HG03108 (cell line): Measurements from ENCODE around the gene CISTR.

ENCODE experiments used
- ATAC-seq: cut with Tn5 transposase; IDR thresholded peaks from one replicate; pipeline ENCODE4 v1.9.1; 2021; ENCODE audit warnings: moderate library complexity; ENCODE audit not compliant: unreplicated experiment

Gene CISTR

GRCh38 chr12:53744751-53745150 lies 7.0 kb downstream of the CISTR start:
- ATAC-seq, result no peak

GRCh38 chr12:53744130-53744441 lies 7.7 kb downstream of the CISTR start:
- ATAC-seq, result no peak

GRCh38 chr12:53743266-53744129 lies 8.3 kb downstream of the CISTR start:
- peak; percentile 58 for ATAC-seq

GRCh38 chr12:53740130-53740491 lies 11.7 kb downstream of the CISTR start:
- ATAC-seq, result no peak

DNA sequence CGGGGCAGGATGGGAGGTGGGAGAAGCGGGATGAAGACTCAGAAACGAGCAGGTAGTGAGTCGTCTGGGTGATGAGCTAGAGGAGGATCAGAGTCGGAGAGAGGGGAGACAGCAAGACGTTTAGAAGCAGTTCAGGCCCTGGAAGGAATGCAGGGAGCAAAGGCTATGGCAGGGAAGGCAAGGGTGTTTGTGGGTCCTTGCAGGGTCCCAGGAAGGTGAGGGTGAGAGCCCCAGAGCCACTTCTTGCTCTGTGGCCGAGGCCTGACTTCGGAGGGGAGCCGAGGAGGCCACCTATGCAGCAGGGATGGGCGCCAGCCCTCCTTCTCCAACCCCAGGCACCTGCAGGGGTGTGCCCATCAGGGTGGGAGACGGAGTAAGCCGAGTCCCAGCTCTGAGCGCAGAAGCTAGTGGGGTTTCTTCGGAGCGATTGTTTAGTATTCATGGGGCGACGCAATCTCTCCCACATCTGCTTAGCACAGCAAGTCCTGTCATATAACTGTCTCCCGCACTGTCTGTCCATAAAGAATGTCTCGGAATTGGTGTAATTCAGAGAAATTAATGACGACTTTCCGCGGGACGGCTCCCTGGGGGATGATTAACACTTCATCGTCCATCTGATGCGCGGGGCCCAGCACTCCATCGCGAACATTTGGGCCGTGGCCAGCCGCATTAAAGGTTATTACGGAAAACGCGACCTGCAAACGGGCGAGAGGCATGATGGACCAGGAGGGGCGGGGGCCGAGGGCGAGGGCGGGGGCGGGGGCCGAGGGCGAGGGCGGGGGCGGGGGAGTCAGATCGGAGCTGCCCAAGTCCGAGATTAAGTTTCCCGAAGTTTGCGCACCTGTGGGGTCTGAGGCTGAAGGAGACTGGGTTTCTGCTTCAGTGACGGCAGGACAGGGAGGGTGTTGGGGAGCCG lies 12.3 kb downstream of the CISTR start:
- ATAC-seq, result no peak

DNA sequence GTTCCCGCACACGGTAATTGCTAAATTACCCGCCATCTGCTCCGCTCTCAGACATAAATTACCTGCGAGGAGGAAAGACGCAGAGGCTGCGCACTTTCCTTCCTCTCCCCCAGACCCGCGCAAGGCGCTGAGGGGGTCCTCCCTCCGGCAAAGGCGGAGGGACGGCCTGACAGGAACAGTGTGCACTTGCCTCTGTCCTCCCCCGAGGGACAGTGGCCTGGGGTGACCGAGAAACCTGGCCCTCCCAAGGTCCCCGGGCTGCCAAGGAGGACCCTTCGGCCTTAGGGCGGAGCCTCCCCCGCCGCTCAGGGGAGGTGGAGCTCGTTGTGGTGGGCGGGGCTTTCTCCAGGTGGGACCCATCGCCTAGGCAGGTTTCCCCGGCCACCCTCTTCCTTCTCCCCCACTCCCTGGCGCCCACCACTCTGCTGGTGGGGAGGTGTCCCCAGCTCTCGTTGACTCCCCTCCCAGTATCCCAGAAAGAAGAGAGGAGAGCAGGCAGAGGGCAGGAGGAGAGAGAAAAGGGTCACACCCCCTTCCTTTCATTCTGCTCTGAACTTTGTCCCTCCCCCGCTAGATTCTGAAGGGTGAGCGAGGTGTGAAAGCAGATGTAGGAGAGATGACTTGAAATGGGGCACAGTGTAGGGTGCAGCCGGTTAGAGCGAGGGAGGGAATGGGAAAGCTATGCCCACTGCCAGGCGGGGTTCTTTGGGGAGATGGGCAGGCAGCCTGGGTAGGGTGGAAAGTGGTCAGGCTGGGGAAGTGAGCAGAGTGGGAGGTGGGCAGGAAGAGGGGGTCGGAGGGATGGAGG lies 13.2 kb downstream of the CISTR start:
- no peak for ATAC-seq

GRCh38 chr12:53737951-53738405 lies 13.8 kb downstream of the CISTR start:
- no peak for ATAC-seq

GRCh38 chr12:53737093-53737808 lies 14.5 kb downstream of the CISTR start:
- ATAC-seq, result no peak

DNA sequence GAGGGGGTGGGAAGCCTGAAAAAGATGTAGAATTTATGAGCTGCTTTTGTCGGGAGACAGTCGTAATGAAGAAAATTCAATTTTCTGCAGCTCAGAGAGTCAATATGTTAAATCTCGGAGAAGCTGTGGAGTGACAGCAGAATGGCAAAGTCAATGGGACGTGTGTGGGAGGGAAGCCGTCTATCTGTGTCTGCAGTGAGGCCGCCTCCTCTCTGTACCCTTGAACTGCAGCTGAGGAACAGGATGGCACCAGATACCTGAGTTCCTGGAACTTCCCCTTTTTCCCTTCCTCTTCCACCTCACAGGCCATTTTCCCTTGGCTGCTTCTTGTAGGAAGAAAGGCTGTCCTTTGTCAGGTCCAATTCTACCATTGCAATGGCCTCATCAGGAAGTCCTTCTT lies 15.2 kb downstream of the CISTR start:
- no peak for ATAC-seq

GRCh38 chr12:53735556-53735955 lies 16.2 kb downstream of the CISTR start:
- no peak for ATAC-seq

DNA sequence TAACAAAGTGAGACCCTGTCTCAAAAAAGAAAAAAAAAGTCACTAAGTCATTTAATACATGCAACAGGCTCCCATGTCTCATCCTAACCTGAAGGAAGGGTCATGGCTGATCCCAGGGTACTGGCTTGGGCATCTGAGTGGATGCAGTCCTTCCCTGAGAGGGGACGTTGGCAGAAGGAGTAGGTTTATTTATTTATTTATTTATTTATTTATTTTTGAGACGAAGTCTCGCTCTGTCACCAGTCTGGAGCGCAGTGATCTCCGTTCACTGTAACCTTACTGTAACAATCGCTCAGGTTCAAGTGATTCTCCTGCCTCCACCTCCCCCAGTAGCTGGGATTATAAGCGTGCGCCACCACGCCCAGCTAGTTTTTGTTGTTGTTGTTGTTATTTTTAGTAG lies 17.4 kb downstream of the CISTR start:
- ATAC-seq, result no peak

DNA sequence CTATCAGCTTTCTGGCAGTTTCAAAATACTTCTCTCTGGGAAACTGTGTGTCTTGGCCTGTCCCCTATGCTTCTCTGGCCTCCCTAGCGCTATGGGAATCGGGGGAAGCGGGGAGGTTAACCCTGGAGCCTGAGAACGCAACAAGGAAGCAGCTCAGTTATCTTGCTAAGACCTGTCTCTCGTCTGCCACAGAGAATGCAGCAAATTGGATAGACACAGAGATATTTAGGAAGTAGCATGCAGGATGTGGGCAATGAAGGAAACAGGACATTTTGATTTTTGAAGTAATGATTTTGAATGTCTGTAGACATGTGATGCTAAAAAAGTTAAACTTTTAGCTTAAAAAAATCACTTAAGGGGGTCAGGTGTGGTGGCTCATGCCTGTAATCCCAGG lies 18.0 kb downstream of the CISTR start:
- ATAC-seq, result no peak

DNA sequence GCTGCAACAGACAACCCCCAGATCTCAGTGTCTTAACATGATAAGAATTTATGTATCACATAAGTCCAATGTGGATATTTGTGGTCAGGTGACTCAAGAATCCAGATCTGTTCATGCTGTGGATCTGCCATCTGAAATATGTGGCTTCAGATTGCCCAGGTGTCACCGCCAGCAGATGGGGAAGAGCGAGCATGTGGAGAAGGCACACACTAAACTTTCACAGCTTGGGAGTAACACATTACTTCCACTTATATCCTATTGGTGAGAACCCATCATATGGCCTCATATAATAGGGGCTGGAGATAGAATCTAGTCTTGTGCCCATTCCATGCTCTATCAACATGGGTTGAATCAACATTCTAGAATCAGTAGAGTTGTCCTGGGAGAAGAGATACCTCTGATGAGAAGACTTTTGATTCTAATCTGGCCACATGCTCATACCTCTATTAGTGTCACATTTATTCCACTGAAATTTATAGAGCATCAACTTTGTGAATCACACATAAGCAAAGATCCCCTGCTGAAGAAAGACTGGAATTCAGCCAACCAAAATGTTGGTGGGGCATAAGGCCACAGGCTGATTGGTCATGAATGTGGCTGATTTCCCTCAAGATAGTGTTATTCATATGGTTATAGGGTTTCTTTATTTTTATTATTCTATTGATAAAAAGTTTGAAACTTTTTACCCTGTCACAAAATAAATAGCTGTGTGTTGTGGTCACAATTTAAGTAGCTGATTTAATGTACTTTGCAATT lies 18.6 kb downstream of the CISTR start:
- no peak for ATAC-seq

GRCh38 chr12:53729644-53730043 lies 22.1 kb downstream of the CISTR start:
- ATAC-seq, result no peak

GRCh38 chr12:53728206-53728605 lies 23.6 kb downstream of the CISTR start:
- no peak for ATAC-seq

DNA sequence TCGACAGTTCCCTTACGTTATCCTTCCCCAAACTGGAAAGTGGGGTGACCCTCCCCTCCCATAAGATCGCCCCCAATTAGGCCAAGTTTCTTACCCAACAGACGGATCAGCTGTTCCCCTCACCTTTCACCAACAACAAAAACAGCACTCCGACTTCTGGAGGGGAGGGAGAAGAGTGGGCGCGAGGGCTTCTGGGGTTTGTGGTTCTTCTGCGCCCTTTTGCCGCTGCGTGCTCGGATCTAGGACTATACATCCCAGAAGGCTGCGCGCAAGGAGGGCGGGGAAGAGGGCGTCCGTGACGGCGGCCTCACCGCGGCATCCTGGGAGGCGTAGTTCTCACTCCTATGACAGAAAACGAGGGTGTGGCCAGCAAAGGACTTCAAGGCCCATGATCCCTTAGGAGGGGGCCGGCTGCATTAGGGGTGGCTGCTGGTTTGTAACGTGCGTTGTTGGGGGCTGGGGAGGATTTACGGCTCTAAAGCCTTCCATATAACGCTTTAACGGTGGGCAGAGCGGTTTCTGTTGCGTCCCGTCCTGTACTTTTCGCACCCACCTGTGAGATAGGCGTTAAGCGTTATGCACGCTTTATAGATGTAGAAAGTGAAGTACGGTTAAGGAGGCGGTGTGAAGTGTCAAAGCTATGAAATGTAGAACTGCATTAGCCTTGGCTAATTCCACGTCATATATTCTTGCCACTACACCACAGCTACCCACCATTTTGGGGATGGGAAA lies 24.3 kb downstream of the CISTR start, which contains the start of gene CALCOCO1:
CALCOCO1 (minus strand) TSS at position 143 of the 732 bp plus-strand sequence. CDS start 2,210 bp downstream, outside the sequence.
- peak; percentile 99 for ATAC-seq

DNA sequence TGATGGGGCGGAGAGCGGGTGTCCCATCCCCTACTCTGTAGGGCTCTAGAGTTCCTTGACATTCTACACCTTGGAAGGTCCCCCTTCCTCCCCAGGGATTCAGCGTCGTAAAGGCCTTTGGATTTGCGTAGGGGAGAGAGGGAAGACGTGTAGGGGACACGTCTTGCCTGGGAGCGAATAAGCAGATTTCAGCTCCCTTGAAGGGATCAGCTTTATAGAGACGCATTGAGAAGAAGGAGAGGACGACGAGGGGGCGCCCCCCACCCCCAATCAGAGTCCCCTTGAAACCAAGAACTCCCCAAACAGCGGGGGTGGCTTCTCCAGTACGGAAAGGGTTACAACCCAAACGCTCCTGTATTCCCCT lies 24.9 kb downstream of the CISTR start:
- no peak for ATAC-seq

- no peak for ATAC-seq
Observed at GRCh38 chr12:53726341-53726740, 25.4 kb downstream of the CISTR start.

GRCh38 chr12:53725824-53726223 lies 26.0 kb downstream of the CISTR start:
- no peak for ATAC-seq
